ENCODE results near the gene ACTR10. TPM values are rescaled to one million over a fixed set of nuclear protein-coding genes. Genes with fewer than 3 reads are reported as not detected.

The ACTR10 gene
- total RNA-seq = 10 to 100 TPM; 29.0 to 35.4 (median 34.4) TPM

DNA sequence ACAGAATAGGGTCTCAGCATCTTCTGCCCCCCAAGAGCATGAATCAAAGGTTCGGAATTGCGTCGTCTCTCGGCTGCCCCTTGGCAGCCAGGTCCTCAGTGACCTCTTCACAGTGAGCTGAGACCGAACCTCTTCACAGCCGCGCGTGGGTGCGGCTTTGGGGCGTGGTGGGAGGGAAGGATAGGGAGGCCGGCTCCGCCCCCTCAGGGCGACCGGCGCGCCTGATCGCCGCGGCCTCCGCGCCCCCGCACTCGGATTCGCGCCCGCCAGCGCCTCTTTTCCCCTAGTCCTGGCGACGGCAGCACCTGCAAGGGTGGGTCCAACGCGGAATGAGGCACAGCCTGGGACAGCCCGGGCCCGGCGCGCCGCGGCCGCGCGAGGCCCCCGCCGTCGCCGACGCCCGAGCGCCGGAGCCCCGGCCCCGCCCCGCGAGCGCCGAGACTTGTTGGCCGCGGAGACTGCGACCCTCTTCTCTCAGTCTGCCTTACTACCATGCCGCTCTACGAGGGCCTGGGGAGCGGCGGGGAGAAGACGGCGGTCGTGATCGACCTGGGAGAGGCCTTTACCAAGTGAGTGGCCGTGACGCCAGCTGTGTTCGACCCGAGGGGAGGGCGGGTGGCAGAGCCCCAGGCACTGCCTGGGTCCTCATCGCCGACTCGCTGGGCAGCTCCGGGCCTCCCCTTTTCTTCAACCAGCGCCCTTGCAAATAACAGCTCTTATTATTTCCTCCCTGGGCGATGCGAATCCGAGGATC is at the start of gene ACTR10:
Gene ACTR10, plus strand, starts transcription at position 424 of the 754 bp plus-strand sequence. Its CDS starts 69 bp downstream, at position 493.
- DNase-seq (peak; percentile 82), ATAC-seq (peak; percentile 95 to 97)
- Mint-ChIP-seq H3K9me3 (no peaks in the 10 kb centered on the region), H3K4me1 (ENCODE audit: low read depth) (peaks cover 33% of the 10 kb centered on the region), H3K36me3 (ENCODE audit: insufficient read depth) (peaks cover 6% of the 10 kb centered on the region), H3K4me3 (peak within 1 kb of the TSS; percentile 96), H3K27me3 (ENCODE audit: low read depth) (no peaks in the 10 kb centered on the region)

DNA sequence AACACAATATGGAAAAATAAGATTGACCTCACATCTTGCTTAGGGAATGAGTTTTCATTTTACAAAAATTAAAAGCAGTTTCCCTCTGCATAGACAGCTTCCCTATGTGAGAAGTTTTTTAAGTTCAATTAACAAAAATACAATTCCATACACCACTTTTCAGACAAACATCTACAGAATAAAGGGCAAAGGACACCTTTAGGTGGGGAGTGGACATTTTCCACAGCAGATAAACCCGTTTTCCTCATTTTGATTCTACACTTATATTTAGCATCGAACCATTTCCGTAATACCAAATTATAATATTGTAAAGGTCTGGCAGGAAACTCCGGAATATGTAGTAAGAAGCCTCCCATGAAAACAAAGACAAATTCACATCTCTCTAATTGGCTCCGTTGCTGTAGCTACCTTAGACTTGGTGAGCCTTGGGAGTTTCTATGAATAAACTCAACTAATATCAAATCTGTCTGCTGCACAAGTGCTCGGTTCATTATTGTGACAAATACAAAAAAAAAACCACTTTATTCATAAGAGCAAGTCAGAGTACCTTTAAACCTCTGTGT is 49.6 kb upstream of the ACTR10 start:
- peaks cover 61% of the 10 kb centered on the region for H3K27me3 Mint-ChIP-seq (ENCODE audit: low read depth)

GRCh38 chr14:58151133-58152013 is 48.6 kb upstream of the ACTR10 start:
- peaks cover 65% of the 10 kb centered on the region for H3K27me3 Mint-ChIP-seq (ENCODE audit: low read depth)
- DNase-seq (no peak), ATAC-seq (peak; percentile 57 to 65)
- peaks cover 17% of the 10 kb centered on the region for H3K4me1 Mint-ChIP-seq (ENCODE audit: low read depth)
- peak overlapping the region; percentile 78 for H3K4me3 Mint-ChIP-seq
- H3K36me3 Mint-ChIP-seq (ENCODE audit: insufficient read depth) = no peaks in the 10 kb centered on the region
- H3K9me3 Mint-ChIP-seq = no peaks in the 10 kb centered on the region

More for the DNA sequence above, 49.6 kb upstream of the ACTR10 start:
- Mint-ChIP-seq H3K4me3 (peak overlapping the region; percentile 78), H3K36me3 (ENCODE audit: insufficient read depth) (no peaks in the 10 kb centered on the region), H3K9me3 (no peaks in the 10 kb centered on the region), H3K4me1 (ENCODE audit: low read depth) (peaks cover 17% of the 10 kb centered on the region)
- ATAC-seq = no peak
- no peak for DNase-seq

DNA sequence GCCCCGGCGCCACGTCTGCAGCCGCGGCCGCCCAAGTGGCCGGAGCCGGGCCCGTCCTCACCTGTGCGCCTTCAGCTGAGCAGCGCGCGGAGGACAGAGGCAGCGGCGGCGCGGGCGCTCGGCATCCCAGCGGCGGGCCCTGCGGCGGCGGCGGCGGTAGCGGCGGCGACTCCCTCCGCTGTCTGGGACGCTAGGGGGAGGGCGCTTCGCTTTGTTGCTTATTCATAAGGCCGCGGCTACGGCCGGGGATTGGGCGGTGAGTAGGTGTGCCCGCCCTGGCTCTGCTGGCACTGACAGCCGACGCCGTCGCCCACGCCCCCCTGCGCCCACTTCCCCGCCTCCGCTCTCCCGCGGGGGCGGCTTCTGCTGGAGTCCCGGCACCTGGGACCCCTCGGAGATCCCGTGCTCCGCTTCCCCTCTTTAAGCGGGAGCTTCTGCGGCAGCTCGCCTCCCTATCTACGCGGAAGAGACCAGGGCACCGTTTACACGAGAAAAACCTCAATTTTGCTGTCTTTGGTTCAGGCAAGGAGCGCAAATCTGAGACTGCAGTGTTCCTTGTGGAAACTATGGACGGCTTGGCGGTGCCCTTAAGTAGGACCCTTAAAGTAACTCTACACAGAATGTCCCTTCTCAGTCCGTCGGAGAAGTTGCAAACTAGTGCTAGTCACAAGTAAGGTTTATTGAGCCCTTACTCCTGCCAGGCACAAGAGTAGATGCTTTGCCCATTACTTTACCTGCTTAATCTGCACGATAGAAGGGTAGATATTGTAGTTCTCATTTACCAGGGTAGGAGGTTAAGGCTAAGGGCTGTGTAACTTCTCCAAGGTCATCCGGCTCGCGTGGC is 47.7 kb upstream of the ACTR10 start, which contains the start of gene ARMH4:
Gene ARMH4, minus strand, starts transcription at position 200 of the 844 bp plus-strand sequence. CDS start 12,855 bp downstream, outside the sequence.
- Mint-ChIP-seq H3K36me3 (ENCODE audit: insufficient read depth) (no peaks in the 10 kb centered on the region), H3K27me3 (ENCODE audit: low read depth) (peaks cover 63% of the 10 kb centered on the region)
- ATAC-seq = peak; percentile 91 to 92

DNA sequence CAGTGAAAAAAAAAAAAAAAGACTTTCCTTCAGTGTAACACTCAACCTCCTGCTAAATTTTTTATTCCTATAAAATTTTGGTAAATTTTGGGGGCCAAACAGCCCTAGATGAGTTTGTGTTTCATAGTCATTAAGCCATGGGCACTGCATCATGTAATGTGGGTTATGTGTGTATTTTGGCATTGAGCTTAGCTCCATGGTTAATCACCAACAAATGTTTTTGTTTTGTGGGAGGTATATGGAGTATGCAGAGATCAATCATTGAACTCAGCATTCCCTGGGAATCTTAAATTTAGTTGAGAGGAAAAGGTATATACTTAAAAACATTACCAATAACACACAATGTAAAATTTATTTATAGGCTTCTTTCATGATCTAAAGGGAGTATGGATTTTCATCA is 39.4 kb upstream of the ACTR10 start:
- H3K27me3 Mint-ChIP-seq (ENCODE audit: low read depth) = peaks cover 18% of the 10 kb centered on the region
- H3K9me3 Mint-ChIP-seq = no peaks in the 10 kb centered on the region
- no peaks in the 10 kb centered on the region for H3K36me3 Mint-ChIP-seq (ENCODE audit: insufficient read depth)
- ATAC-seq = no peak
- no peak overlapping the region for H3K4me3 Mint-ChIP-seq
- DNase-seq = no peak
- H3K4me1 Mint-ChIP-seq (ENCODE audit: low read depth) = no peaks in the 10 kb centered on the region

More for the DNA sequence above, 47.7 kb upstream of the ACTR10 start, which contains the start of gene ARMH4:
- peak within 1 kb of the TSS; percentile 78 for H3K4me3 Mint-ChIP-seq
- H3K9me3 Mint-ChIP-seq = no peaks in the 10 kb centered on the region
- H3K4me1 Mint-ChIP-seq (ENCODE audit: low read depth) = peaks cover 17% of the 10 kb centered on the region
- peak; percentile 51 for DNase-seq

- Mint-ChIP-seq H3K27me3 (ENCODE audit: low read depth) (peaks cover 15% of the 10 kb centered on the region), H3K4me1 (ENCODE audit: low read depth) (no peaks in the 10 kb centered on the region), H3K9me3 (no peaks in the 10 kb centered on the region), H3K36me3 (ENCODE audit: insufficient read depth) (no peaks in the 10 kb centered on the region), H3K4me3 (no peak overlapping the region)
- peak; percentile 59 to 62 for ATAC-seq
- DNase-seq = peak; percentile 74
These were observed 33.7 kb upstream of the ACTR10 start for GRCh38 chr14:58166005-58166983.

DNA sequence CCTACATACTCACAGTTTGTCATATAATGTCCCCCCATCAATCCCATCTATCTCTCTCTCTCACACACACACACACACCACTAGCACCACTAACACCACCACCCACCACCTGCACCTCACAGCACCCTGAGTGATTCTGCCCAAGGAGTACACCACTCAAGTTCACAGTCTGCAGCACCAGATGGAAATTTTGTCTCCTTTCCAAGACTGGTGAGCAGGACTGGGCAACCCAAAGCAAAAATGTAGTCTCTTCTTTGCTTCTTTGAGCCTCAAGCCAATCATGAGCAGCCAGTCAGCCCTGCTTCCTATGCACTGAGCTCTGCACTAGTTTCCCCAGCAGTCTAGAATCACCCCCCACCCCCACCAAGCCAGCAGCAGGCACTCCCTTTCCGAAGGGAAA is 32.9 kb upstream of the ACTR10 start:
- Mint-ChIP-seq H3K36me3 (ENCODE audit: insufficient read depth) (no peaks in the 10 kb centered on the region), H3K9me3 (no peaks in the 10 kb centered on the region), H3K27me3 (ENCODE audit: low read depth) (peaks cover 14% of the 10 kb centered on the region), H3K4me1 (ENCODE audit: low read depth) (no peaks in the 10 kb centered on the region), H3K4me3 (no peak overlapping the region)
- no peak for DNase-seq
- no peak for ATAC-seq

GRCh38 chr14:58167891-58168290 is 32.1 kb upstream of the ACTR10 start:
- H3K27me3 Mint-ChIP-seq (ENCODE audit: low read depth) = peaks cover 14% of the 10 kb centered on the region
- DNase-seq (no peak), ATAC-seq (no peak)
- no peaks in the 10 kb centered on the region for H3K4me1 Mint-ChIP-seq (ENCODE audit: low read depth)
- no peaks in the 10 kb centered on the region for H3K9me3 Mint-ChIP-seq
- H3K36me3 Mint-ChIP-seq (ENCODE audit: insufficient read depth) = no peaks in the 10 kb centered on the region
- no peak overlapping the region for H3K4me3 Mint-ChIP-seq

DNA sequence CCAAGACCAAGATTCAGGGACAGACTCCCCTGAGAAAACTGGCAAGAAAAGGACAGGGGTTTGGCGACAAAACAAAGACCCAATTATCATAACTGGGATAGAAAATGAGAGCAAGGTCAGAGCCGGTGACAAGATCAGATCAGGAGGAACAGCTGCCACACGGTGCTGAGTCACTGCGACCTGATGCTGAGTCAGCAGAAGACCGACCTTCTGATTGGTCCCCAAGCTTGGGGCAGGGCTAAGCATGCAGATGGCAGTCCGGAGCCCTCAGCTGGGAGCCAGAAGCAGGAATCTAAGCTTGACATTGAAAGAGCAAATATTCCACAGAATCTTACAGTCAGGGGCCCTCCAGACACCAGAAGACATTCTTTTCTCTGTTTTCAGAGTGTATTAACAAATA is 28.9 kb upstream of the ACTR10 start:
- Mint-ChIP-seq H3K36me3 (ENCODE audit: insufficient read depth) (no peaks in the 10 kb centered on the region), H3K9me3 (no peaks in the 10 kb centered on the region), H3K27me3 (ENCODE audit: low read depth) (peaks cover 29% of the 10 kb centered on the region), H3K4me1 (ENCODE audit: low read depth) (no peaks in the 10 kb centered on the region), H3K4me3 (no peak overlapping the region)
- peak; percentile 84 for ATAC-seq
- peak; percentile 26 for DNase-seq

- Mint-ChIP-seq H3K9me3 (no peaks in the 10 kb centered on the region), H3K36me3 (ENCODE audit: insufficient read depth) (no peaks in the 10 kb centered on the region), H3K4me1 (ENCODE audit: low read depth) (no peaks in the 10 kb centered on the region), H3K4me3 (no peak overlapping the region), H3K27me3 (ENCODE audit: low read depth) (peaks cover 15% of the 10 kb centered on the region)
- DNase-seq = no peak
- no peak for ATAC-seq
These were observed 22.8 kb upstream of the ACTR10 start for GRCh38 chr14:58177125-58177524.

DNA sequence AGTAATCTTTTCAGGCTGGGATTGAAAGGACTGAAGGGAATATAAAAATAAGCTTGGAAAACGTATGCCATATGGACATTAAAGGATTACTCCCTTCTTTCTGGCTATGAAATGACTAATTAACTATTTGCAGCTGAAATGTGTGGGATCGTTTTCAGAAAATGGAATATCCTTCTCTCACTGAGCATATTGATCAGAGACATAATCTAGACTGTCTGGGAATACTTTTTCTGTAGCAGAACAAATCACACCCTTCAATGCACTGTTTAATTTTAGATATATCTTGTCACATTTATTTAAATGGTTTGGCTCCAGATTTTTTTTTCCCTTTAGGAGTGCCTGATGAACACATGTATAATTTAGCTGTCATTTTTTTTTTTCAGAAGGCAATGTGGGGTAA is 10.8 kb upstream of the ACTR10 start:
- peaks cover 8% of the 10 kb centered on the region for H3K27me3 Mint-ChIP-seq (ENCODE audit: low read depth)
- no peak for ATAC-seq
- no peak overlapping the region for H3K4me3 Mint-ChIP-seq
- no peaks in the 10 kb centered on the region for H3K9me3 Mint-ChIP-seq
- DNase-seq = no peak
- H3K36me3 Mint-ChIP-seq (ENCODE audit: insufficient read depth) = no peaks in the 10 kb centered on the region
- H3K4me1 Mint-ChIP-seq (ENCODE audit: low read depth) = no peaks in the 10 kb centered on the region

DNA sequence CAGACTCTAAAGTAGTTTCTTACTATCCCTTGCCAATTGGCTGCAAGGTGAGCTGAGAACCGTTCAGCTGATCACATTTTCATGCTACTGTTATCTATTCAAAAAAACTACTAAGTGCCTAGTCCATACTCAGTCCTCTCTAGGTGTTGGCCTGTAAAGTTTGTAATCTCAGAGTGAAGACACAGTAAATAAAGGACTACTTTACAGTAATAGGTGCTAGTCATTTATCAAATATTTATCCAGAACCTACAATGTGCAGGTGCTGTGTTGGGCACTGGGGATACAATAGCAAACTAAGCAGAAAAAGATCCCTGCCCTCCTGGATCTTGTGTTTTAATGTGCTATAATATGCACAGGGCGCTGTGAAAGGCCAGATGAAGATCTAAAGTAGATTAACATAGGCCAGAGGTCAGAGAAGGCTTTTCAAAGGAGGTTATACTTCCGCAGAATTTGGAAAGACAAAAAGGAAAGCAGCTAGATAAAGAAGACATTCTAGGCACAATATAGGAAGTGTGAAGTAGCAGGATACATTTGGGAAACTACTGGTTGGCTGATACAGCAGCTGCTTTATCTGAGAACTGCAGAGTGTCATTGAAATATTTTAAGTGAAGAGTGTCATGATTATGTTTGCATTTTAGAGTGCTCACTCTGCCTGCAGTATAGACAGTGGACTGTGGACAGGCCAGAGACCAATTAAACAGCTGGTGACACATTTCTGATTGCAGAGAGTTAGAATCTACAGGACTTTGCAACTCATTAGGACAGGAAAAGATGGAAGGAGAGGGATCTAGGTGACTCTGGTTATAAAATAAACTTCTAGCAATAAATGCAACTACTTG is 8.0 kb upstream of the ACTR10 start:
- no peak for ATAC-seq
- H3K4me1 Mint-ChIP-seq (ENCODE audit: low read depth) = no peaks in the 10 kb centered on the region
- peaks cover 4% of the 10 kb centered on the region for H3K27me3 Mint-ChIP-seq (ENCODE audit: low read depth)
- no peak overlapping the region for H3K4me3 Mint-ChIP-seq
- DNase-seq = no peak
- no peaks in the 10 kb centered on the region for H3K9me3 Mint-ChIP-seq
- no peaks in the 10 kb centered on the region for H3K36me3 Mint-ChIP-seq (ENCODE audit: insufficient read depth)
